Endothelial cell of umbilical vein (primary cell): Measurements from ENCODE around the gene INPP5A. TPM values are rescaled to one million over a fixed set of nuclear protein-coding genes. Genes with fewer than 3 reads are reported as not detected.

Experiments used
- BruUV-seq: library from RNA; stranded (reverse); fragments of 400-500 nt; replicated peaks from 2 replicates; lab custom pipeline; 2021; lab: Mats Ljungman, UMichigan
- CTCF ChIA-PET: fragments of 300-600, 350-600 bp; sonication (Branson Sonifier 250); formaldehyde crosslinking; loops from one replicate; lab custom pipeline; 2021; ENCODE audit warnings: antibody characterized with exemption, inconsistent platforms; lab: Charles Lee
- POLR2A ChIA-PET: fragments of 300-600, 350-600 bp; sonication (Branson Sonifier 250); formaldehyde crosslinking; loops from one replicate; lab custom pipeline; 2021; ENCODE audit warnings: antibody characterized with exemption, inconsistent platforms; lab: Charles Lee
- DNase-seq: peaks from one replicate; pipeline ENCODE4 v3.0.0-alpha.2; 2011; ENCODE audit warnings: low read depth, low spot score
- FAIRE-seq: peaks from 2 replicates; lab custom pipeline; 2011; peaks lifted over from hg19 to GRCh38; lab: Jason Lieb, UNC
- H2AFZ ChIP-seq: 2 replicates; pipeline ENCODE4 v1.6.0; 2012; ENCODE audit warnings: low read depth, low read length, control low read depth, inconsistent platforms
- H3K27ac ChIP-seq: 2 replicates; pipeline ENCODE4 v1.5.1; 2011; ENCODE audit warnings: low read depth, mild to moderate bottlenecking, control low read depth, low read length, moderate library complexity; ENCODE audit not compliant: insufficient read depth
- H3K27me3 ChIP-seq, 2 experiments: 2 replicates each; pipeline versions ENCODE4 v1.6.0 to v1.6.1; 2011; ENCODE audit warnings: low read length in 2 of 2, mixed read lengths in 1 of 2; ENCODE audit not compliant: control insufficient read depth in 2 of 2, insufficient read depth in 2 of 2
- H3K36me3 ChIP-seq, 2 experiments: 2 replicates in 1 of 2; 3 replicates in 1 of 2; pipeline ENCODE4 v1.5.1; 2011; ENCODE audit warnings: low read length in 2 of 2, mild to moderate bottlenecking in 1 of 2, moderate library complexity in 1 of 2; ENCODE audit not compliant: control insufficient read depth in 2 of 2, insufficient read depth in 2 of 2; ENCODE audit errors: extremely low read depth in 1 of 2
- H3K4me1 ChIP-seq: 3 replicates; pipeline ENCODE4 v1.5.1; 2011; ENCODE audit warnings: mild to moderate bottlenecking, low read length; ENCODE audit not compliant: control insufficient read depth, insufficient read depth; ENCODE audit errors: extremely low read depth
- H3K4me2 ChIP-seq: 2 replicates; pipeline ENCODE4 v1.6.1; 2011; ENCODE audit warnings: low read length, control low read depth, mixed read lengths; ENCODE audit not compliant: insufficient read depth
- H3K4me3 ChIP-seq, 3 experiments: fragments of 200-600 bp in 1 of 3; sonication (generic), shearing (Covaris generic) in 1 of 3; replicated peaks in 1 of 3; 2 replicates each; pipeline ENCODE4 v1.5.1; 2011 to 2016; ENCODE audit warnings: control low read depth in 3 of 3, low read length in 3 of 3, mild to moderate bottlenecking in 2 of 3, inconsistent platforms in 1 of 3, low read depth in 1 of 3, moderate library complexity in 1 of 3; ENCODE audit not compliant: insufficient read depth in 1 of 3
- H3K79me2 ChIP-seq: 2 replicates; pipeline ENCODE4 v1.6.0; 2012; ENCODE audit warnings: low read length, inconsistent platforms; ENCODE audit not compliant: control insufficient read depth, insufficient read depth
- H3K9ac ChIP-seq: replicated peaks from 2 replicates; pipeline ENCODE3; 2011; ENCODE audit warnings: low read length, control low read depth; ENCODE audit not compliant: insufficient read depth; ENCODE audit errors: extremely low read depth
- H3K9me1 ChIP-seq: replicated peaks from 3 replicates; pipeline ENCODE4 v1.6.0; 2011; ENCODE audit warnings: mild to moderate bottlenecking, low read length; ENCODE audit not compliant: control insufficient read depth, insufficient read depth; ENCODE audit errors: extremely low read depth
- H3K9me3 ChIP-seq: replicated peaks from 2 replicates; pipeline ENCODE4 v1.5.1; 2012; ENCODE audit warnings: low read length, inconsistent platforms; ENCODE audit not compliant: control insufficient read depth, insufficient read depth
- H4K20me1 ChIP-seq: replicated peaks from 2 replicates; pipeline ENCODE3; 2011; ENCODE audit warnings: mild to moderate bottlenecking, low read length; ENCODE audit not compliant: control insufficient read depth, insufficient read depth; ENCODE audit errors: extremely low read depth
- EZH2 ChIP-seq: IDR thresholded peaks from 2 replicates; pipeline ENCODE4 v1.6.1; 2012; ENCODE audit warnings: borderline replicate concordance, low read depth, mild to moderate bottlenecking, moderate library complexity, low read length, inconsistent platforms; ENCODE audit not compliant: severe bottlenecking
- FOS ChIP-seq: IDR thresholded peaks from 2 replicates; pipeline ENCODE4 v1.6.1; 2011; ENCODE audit warnings: mild to moderate bottlenecking, low read length, moderate library complexity, borderline replicate concordance; ENCODE audit not compliant: insufficient read depth
- MYC ChIP-seq: IDR thresholded peaks from one replicate; pipeline ENCODE4 v1.6.1; 2011; ENCODE audit warnings: mild to moderate bottlenecking, low read depth, low read length
- POLR2A ChIP-seq: IDR thresholded peaks from 2 replicates; pipeline ENCODE4 v1.6.1; 2012; ENCODE audit warnings: low read depth, mild to moderate bottlenecking, control low read depth, low read length
- POLR2AphosphoS5 ChIP-seq: IDR thresholded peaks from 2 replicates; pipeline ENCODE4 v1.6.1; 2012; ENCODE audit warnings: low read depth, mild to moderate bottlenecking, control low read depth, low read length, moderate library complexity; ENCODE audit not compliant: insufficient read depth
- dilution Hi-C: fragments of 300-500 bp; cut with MboI; formaldehyde crosslinking; loops from one replicate; pipeline ENCODE4 v1.15.0; 2019; ENCODE audit warnings: low sequenced_read_pairs; ENCODE audit not compliant: extremely low pct_ligation_motif_present
- intact Hi-C: fragments of 100-400 bp; cut with micrococcal nuclease; formaldehyde crosslinking; loops from one replicate; pipeline ENCODE4 v1.10.0; 2022
- polyA plus RNA-seq, 4 experiments: library from polyadenylated mRNA; depleted of rRNA in 3 of 4; stranded (reverse) in 3 of 4; unstranded in 1 of 4; fragments of >200 nt; gene quantifications; 2 replicates each; pipeline versions ENCODE4 v1.2.1 to v1.2.3, GENCODE V29; 2011 to 2012; ENCODE audit warnings: missing spikeins in 1 of 4
- total RNA-seq: library from RNA; stranded (reverse); gene quantifications from 2 replicates; pipeline ENCODE4 v1.2.3, GENCODE V29; 2021
- TF ChIP-seq, protein P1 (sequence below): IDR thresholded peaks from 2 replicates; pipeline ENCODE4 v1.6.1; 2011; ENCODE audit not compliant: insufficient read depth, insufficient read length

The INPP5A gene
- total and polyA plus RNA-seq, 2 donors (not counting 3 experiments of a cell fraction or from before 2014, with no cell fraction given): 22.9 to 33.2 TPM

DNA sequence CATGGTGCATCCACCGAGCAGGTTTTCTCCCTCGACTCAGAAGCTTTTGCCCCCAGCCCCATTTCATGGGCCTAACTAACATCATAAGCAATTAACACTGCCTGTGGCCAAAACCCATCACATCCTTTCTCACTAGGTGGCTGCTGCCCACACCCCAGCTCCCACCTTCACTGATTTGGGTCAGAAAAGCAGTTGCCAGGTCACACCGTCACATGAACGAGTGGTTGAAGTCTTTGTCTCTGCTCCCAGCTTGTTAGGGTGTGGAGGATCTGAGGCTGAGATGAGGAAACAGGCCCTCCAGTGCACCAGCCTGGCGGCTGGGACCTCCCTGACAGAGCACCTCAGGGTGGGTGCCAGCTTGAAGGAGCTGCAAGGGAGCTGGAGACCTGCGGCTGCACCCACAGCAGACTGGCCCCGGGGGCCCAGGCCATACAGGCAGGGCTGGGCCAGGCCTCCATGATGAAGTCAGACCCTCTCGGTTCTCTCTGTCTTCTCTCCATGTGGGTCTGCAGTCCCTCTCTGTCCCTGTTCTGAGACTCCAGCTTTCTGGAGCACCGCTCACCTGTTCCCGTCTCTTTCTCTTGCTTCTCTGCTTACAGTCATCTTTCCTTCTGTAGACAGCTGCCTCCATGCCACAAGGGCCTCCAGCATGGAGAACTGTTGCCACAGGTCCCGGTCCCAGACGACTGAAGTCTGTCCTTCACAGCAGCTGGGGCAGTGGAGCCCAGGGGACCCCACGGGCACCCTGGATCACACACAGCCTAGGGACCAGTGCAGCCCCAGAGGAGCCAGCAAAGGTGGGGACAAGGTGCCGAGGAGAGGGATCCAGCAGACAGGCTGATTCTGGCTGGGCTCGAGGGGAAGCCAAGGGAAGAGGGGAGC, 13.8 kb upstream of the INPP5A start:
- no peaks in the 10 kb centered on the region for H3K4me1 ChIP-seq
- H3K9ac ChIP-seq: no peak overlapping the region
- no peak for DNase-seq
- dilution Hi-C loops (no loop called here), intact Hi-C loops (no loop called here)
- no peak overlapping the region for H3K4me2 ChIP-seq
- BruUV-seq: no TSS peak
- TF ChIP-seq MYC (no peak), EZH2 (no peak), FOS (no peak), POLR2A (no peak), POLR2AphosphoS5 (no peak)
- TF ChIP-seq, protein P1, sequence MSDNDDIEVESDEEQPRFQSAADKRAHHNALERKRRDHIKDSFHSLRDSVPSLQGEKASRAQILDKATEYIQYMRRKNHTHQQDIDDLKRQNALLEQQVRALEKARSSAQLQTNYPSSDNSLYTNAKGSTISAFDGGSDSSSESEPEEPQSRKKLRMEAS: no peak
- no peak for FAIRE-seq
- H3K9me3 ChIP-seq: no peaks in the 10 kb centered on the region
- H4K20me1 ChIP-seq: no peaks in the 10 kb centered on the region
- no peaks in the 10 kb centered on the region for H3K79me2 ChIP-seq
- no peak overlapping the region for H3K27ac ChIP-seq
- H3K9me1 ChIP-seq: no peaks in the 10 kb centered on the region
- no peak overlapping the region for H3K4me3 ChIP-seq
- H2AFZ ChIP-seq: no peak overlapping the region
- CTCF ChIA-PET: interaction anchor here (0.9 to 1.1 kb wide), 2 partner anchors 10 to 15 kb away, joined by 3 read pairs; no protein-coding TSS in a partner anchor
- POLR2A ChIA-PET: no interaction called here
- H3K36me3 ChIP-seq: no peaks in the 10 kb centered on the region
- peaks cover 5 to 18% of the 10 kb centered on the region in 2 experiments for H3K27me3 ChIP-seq
